Immature natural killer cell (primary cell): ENCODE results near the gene NDUFS1. TPM values are rescaled to one million over a fixed set of nuclear protein-coding genes. Genes with fewer than 3 reads are reported as not detected.
"Not testable (repeated sequence)": the region's sequence is repeated elsewhere in the genome, so short reads cannot be mapped to it uniquely, and the experiment has no call there.

ENCODE experiments used
- DNase-seq, 3 donors: peaks; one replicate each; pipeline ENCODE4 v3.0.0; 2022; ENCODE audit warnings: mixed read lengths in 1 of 3
- H3K27ac Mint-ChIP-seq, 6 donors: one replicate each; pipeline ENCODE4 v1.8.0; 2020; ENCODE audit warnings: mixed read lengths in 6 of 6, mild to moderate bottlenecking in 5 of 6, inconsistent platforms in 4 of 6, moderate library complexity in 3 of 6
- H3K27me3 Mint-ChIP-seq, 3 donors: one replicate each; pipeline ENCODE4 v1.8.0; 2020 to 2021; ENCODE audit warnings: low read depth in 3 of 3, mild to moderate bottlenecking in 3 of 3, mixed read lengths in 3 of 3, moderate library complexity in 3 of 3, inconsistent platforms in 1 of 3
- H3K36me3 Mint-ChIP-seq, 3 donors: one replicate each; pipeline ENCODE4 v1.8.0; 2020; ENCODE audit warnings: mixed read lengths in 3 of 3, inconsistent platforms in 2 of 3, mild to moderate bottlenecking in 2 of 3
- H3K4me1 Mint-ChIP-seq, 2 donors: one replicate each; pipeline ENCODE4 v1.8.0; 2020; ENCODE audit warnings: inconsistent platforms in 2 of 2, mild to moderate bottlenecking in 2 of 2, mixed read lengths in 2 of 2, moderate library complexity in 1 of 2
- H3K4me3 Mint-ChIP-seq, 5 donors: one replicate each; pipeline ENCODE4 v1.8.0; 2020; ENCODE audit warnings: mild to moderate bottlenecking in 5 of 5, mixed read lengths in 5 of 5, inconsistent platforms in 3 of 5, moderate library complexity in 3 of 5
- H3K9me3 Mint-ChIP-seq, 6 donors: one replicate each; pipeline ENCODE4 v1.8.0; 2020; ENCODE audit warnings: mild to moderate bottlenecking in 6 of 6, mixed read lengths in 6 of 6, inconsistent platforms in 4 of 6, moderate library complexity in 3 of 6
- polyA plus RNA-seq, 3 donors: library from polyadenylated mRNA; unstranded; fragments of 300-500 nt; fragmentation: Illumina TruSeq; gene quantifications; one replicate each; pipeline ENCODE4 v1.2.3, GENCODE V29; 2021

The NDUFS1 gene
- polyA plus RNA-seq, 3 donors from 2014 or later: 30.2 to 43.3 (median 39.7) TPM

GRCh38 chr2:206154197-206154596 is 5.0 kb downstream of the NDUFS1 start:
- H3K4me1 Mint-ChIP-seq: peaks cover 33 to 46% of the 10 kb centered on the region in 2 donors
- H3K27ac Mint-ChIP-seq: no peak overlapping the region
- H3K4me3 Mint-ChIP-seq: no peak overlapping the region

GRCh38 chr2:206150631-206151030 is 8.6 kb downstream of the NDUFS1 start:
- no peaks in the 10 kb centered on the region for H3K9me3 Mint-ChIP-seq
- H3K4me3 Mint-ChIP-seq: no peak overlapping the region
- peak overlapping the region in 3 of 6 donors; percentile 13 to 39 (median 19) for H3K27ac Mint-ChIP-seq
- H3K4me1 Mint-ChIP-seq: peaks cover 9 to 18% of the 10 kb centered on the region in 2 donors
- H3K27me3 Mint-ChIP-seq: no peaks in the 10 kb centered on the region
- peaks cover 3 to 19% (median 8%) of the 10 kb centered on the region in 3 donors for H3K36me3 Mint-ChIP-seq
- no peak for DNase-seq

More at GRCh38 chr2:206154197-206154596, 5.0 kb downstream of the NDUFS1 start:
- peaks cover 3 to 6% (median 4%) of the 10 kb centered on the region in 3 donors for H3K27me3 Mint-ChIP-seq
- no peaks in the 10 kb centered on the region for H3K9me3 Mint-ChIP-seq
- H3K36me3 Mint-ChIP-seq: peaks cover 0 to 5% (median 4%) of the 10 kb centered on the region in 3 donors
- no peak for DNase-seq

- DNase-seq: no peak
- Mint-ChIP-seq H3K27me3 (no peaks in the 10 kb centered on the region), H3K27ac (peak overlapping the region in 4 of 6 donors; percentile 6 to 39 (median 16)), H3K36me3 (peaks cover 3 to 23% (median 8%) of the 10 kb centered on the region in 3 donors), H3K9me3 (no peaks in the 10 kb centered on the region), H3K4me1 (peaks cover 9 to 18% of the 10 kb centered on the region in 2 donors), H3K4me3 (no peak overlapping the region)
Observed at GRCh38 chr2:206150168-206150567, 9.1 kb downstream of the NDUFS1 start.

GRCh38 chr2:206149330-206149729 is 9.9 kb downstream of the NDUFS1 start:
- H3K4me3 Mint-ChIP-seq: no peak overlapping the region
- no peak for DNase-seq
- H3K36me3 Mint-ChIP-seq: peaks cover 3 to 31% (median 11%) of the 10 kb centered on the region in 3 donors
- H3K27me3 Mint-ChIP-seq: no peaks in the 10 kb centered on the region
- no peaks in the 10 kb centered on the region for H3K9me3 Mint-ChIP-seq
- H3K4me1 Mint-ChIP-seq: peaks cover 9 to 16% of the 10 kb centered on the region in 2 donors
- H3K27ac Mint-ChIP-seq: no peak overlapping the region

GRCh38 chr2:206145665-206146064 is 13.6 kb downstream of the NDUFS1 start:
- Mint-ChIP-seq H3K4me1 (peaks cover 0 to 2% of the 10 kb centered on the region in 2 donors), H3K4me3 (no peak overlapping the region), H3K27ac (peak overlapping the region in 1 of 6 donors; percentile 34), H3K9me3 (no peaks in the 10 kb centered on the region), H3K36me3 (peaks cover 3 to 54% (median 20%) of the 10 kb centered on the region in 3 donors), H3K27me3 (peaks cover 0 to 2% (median 0%) of the 10 kb centered on the region in 3 donors)
- DNase-seq: no peak

GRCh38 chr2:206144383-206144782 is 14.9 kb downstream of the NDUFS1 start:
- Mint-ChIP-seq H3K9me3 (no peaks in the 10 kb centered on the region), H3K27ac (no peak overlapping the region), H3K27me3 (peaks cover 0 to 2% (median 0%) of the 10 kb centered on the region in 3 donors), H3K4me3 (no peak overlapping the region), H3K4me1 (no peaks in the 10 kb centered on the region), H3K36me3 (peaks cover 3 to 48% (median 20%) of the 10 kb centered on the region in 3 donors)
- no peak for DNase-seq

- no peak for DNase-seq
- Mint-ChIP-seq H3K4me1 (no peaks in the 10 kb centered on the region), H3K27me3 (peaks cover 0 to 2% (median 0%) of the 10 kb centered on the region in 3 donors), H3K27ac (no peak overlapping the region), H3K4me3 (no peak overlapping the region), H3K36me3 (peaks cover 3 to 43% (median 16%) of the 10 kb centered on the region in 3 donors), H3K9me3 (no peaks in the 10 kb centered on the region)
Observed at GRCh38 chr2:206143451-206143850, 15.8 kb downstream of the NDUFS1 start.

- Mint-ChIP-seq H3K27ac (no peak overlapping the region), H3K4me3 (no peak overlapping the region), H3K4me1 (no peaks in the 10 kb centered on the region), H3K36me3 (peaks cover 3 to 28% (median 18%) of the 10 kb centered on the region in 3 donors), H3K27me3 (no peaks in the 10 kb centered on the region), H3K9me3 (no peaks in the 10 kb centered on the region)
- DNase-seq: no peak
Observed at GRCh38 chr2:206127656-206128055, 31.6 kb downstream of the NDUFS1 start.

GRCh38 chr2:206125901-206126300 is 33.3 kb downstream of the NDUFS1 start:
- no peaks in the 10 kb centered on the region for H3K4me1 Mint-ChIP-seq
- H3K36me3 Mint-ChIP-seq: peaks cover 13 to 40% (median 28%) of the 10 kb centered on the region in 3 donors
- DNase-seq: no peak
- no peaks in the 10 kb centered on the region for H3K27me3 Mint-ChIP-seq
- no peak overlapping the region for H3K27ac Mint-ChIP-seq
- peaks cover 0 to 4% (median 0%) of the 10 kb centered on the region in 6 donors for H3K9me3 Mint-ChIP-seq
- H3K4me3 Mint-ChIP-seq: no peak overlapping the region

- H3K36me3 Mint-ChIP-seq: peaks cover 23 to 45% (median 32%) of the 10 kb centered on the region in 3 donors
Observed at GRCh38 chr2:206122569-206122968, 36.7 kb downstream of the NDUFS1 start.

GRCh38 chr2:206116278-206116677 is 43.0 kb downstream of the NDUFS1 start:
- DNase-seq: no peak
- H3K27me3 Mint-ChIP-seq: no peaks in the 10 kb centered on the region
- no peak overlapping the region for H3K4me3 Mint-ChIP-seq
- H3K9me3 Mint-ChIP-seq: peaks cover 0 to 12% (median 0%) of the 10 kb centered on the region in 6 donors
- peaks cover 20 to 25% (median 24%) of the 10 kb centered on the region in 3 donors for H3K36me3 Mint-ChIP-seq
- no peak overlapping the region for H3K27ac Mint-ChIP-seq
- no peaks in the 10 kb centered on the region for H3K4me1 Mint-ChIP-seq

More at GRCh38 chr2:206122569-206122968, 36.7 kb downstream of the NDUFS1 start:
- DNase-seq, H3K27me3 Mint-ChIP-seq, H3K4me3 Mint-ChIP-seq, H3K4me1 Mint-ChIP-seq, H3K27ac Mint-ChIP-seq: not testable (repeated sequence)
- H3K9me3 Mint-ChIP-seq: peaks cover 0 to 12% (median 0%) of the 10 kb centered on the region in 6 donors

GRCh38 chr2:206115026-206115578 is 44.1 kb downstream of the NDUFS1 start:
- Mint-ChIP-seq H3K9me3 (peaks cover 0 to 2% (median 0%) of the 10 kb centered on the region in 6 donors), H3K27ac (no peak overlapping the region), H3K27me3 (no peaks in the 10 kb centered on the region), H3K4me1 (no peaks in the 10 kb centered on the region), H3K4me3 (no peak overlapping the region), H3K36me3 (peaks cover 9 to 13% (median 13%) of the 10 kb centered on the region in 3 donors)
- no peak for DNase-seq

GRCh38 chr2:206112846-206113547 is 46.2 kb downstream of the NDUFS1 start:
- no peak overlapping the region for H3K4me3 Mint-ChIP-seq
- no peak overlapping the region for H3K27ac Mint-ChIP-seq
- H3K36me3 Mint-ChIP-seq: peaks cover 4 to 10% (median 5%) of the 10 kb centered on the region in 3 donors
- no peaks in the 10 kb centered on the region for H3K27me3 Mint-ChIP-seq
- H3K9me3 Mint-ChIP-seq: no peaks in the 10 kb centered on the region
- no peak for DNase-seq
- no peaks in the 10 kb centered on the region for H3K4me1 Mint-ChIP-seq

- Mint-ChIP-seq H3K36me3 (peaks cover 4 to 10% (median 5%) of the 10 kb centered on the region in 3 donors), H3K27me3 (no peaks in the 10 kb centered on the region), H3K4me3 (no peak overlapping the region), H3K27ac (no peak overlapping the region), H3K9me3 (no peaks in the 10 kb centered on the region), H3K4me1 (no peaks in the 10 kb centered on the region)
- no peak for DNase-seq
Observed at GRCh38 chr2:206112108-206112507, 47.1 kb downstream of the NDUFS1 start.
